OCI-LY3 (cell line): ENCODE measurements around the gene CACNB1.

Experiments
- EZH2phosphoT487 ChIP-seq: fragments of 200-600 bp; shearing (Covaris generic); IDR thresholded peaks from 2 replicates; pipeline ENCODE4 v1.6.1; 2018; ENCODE audit warnings: antibody characterized with exemption, mixed run types, low read depth
- TF ChIP-seq, protein P1 (sequence below): fragments of 200-600, 300-600 bp; sonication (generic); IDR thresholded peaks from 2 replicates; pipeline ENCODE4 v1.5.1; 2014; ENCODE audit warnings: antibody characterized with exemption, low read length, low read depth

DNA sequence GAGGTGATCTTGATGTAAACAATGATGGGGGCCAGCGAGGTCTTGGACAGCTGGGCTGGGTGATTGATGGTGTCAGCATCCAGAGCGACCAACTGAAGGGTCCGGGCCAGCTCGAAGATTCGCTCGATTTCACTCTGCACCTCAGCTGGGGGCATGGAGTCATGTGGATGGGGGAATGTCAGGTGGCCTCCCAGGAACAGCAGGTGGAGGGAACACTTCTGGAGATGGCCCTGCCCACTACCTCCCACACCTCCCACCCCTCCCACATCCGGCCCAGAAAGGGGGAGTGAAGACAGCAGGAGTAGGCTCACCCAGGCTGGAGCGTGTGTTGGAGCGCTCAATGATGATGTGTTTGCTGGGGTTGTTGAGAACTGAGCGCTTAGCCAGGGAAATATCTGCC lies 13.7 kb downstream of the CACNB1 start:
- TF ChIP-seq, protein P1, sequence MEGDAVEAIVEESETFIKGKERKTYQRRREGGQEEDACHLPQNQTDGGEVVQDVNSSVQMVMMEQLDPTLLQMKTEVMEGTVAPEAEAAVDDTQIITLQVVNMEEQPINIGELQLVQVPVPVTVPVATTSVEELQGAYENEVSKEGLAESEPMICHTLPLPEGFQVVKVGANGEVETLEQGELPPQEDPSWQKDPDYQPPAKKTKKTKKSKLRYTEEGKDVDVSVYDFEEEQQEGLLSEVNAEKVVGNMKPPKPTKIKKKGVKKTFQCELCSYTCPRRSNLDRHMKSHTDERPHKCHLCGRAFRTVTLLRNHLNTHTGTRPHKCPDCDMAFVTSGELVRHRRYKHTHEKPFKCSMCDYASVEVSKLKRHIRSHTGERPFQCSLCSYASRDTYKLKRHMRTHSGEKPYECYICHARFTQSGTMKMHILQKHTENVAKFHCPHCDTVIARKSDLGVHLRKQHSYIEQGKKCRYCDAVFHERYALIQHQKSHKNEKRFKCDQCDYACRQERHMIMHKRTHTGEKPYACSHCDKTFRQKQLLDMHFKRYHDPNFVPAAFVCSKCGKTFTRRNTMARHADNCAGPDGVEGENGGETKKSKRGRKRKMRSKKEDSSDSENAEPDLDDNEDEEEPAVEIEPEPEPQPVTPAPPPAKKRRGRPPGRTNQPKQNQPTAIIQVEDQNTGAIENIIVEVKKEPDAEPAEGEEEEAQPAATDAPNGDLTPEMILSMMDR: no peak
- no peak for TF ChIP-seq EZH2phosphoT487
